NCI-H748 (cell line): Measurements from ENCODE around the gene DCLK1.

Source experiments
- DNase-seq: peaks from one replicate; lab custom pipeline; 2025; ENCODE audit not compliant: unreplicated experiment; lab: John Stamatoyannopoulos, UW

DCLK1 gene

GRCh38 chr13:36051082-36051481 is 80.1 kb downstream of the DCLK1 start:
- DNase-seq: no peak

DNA sequence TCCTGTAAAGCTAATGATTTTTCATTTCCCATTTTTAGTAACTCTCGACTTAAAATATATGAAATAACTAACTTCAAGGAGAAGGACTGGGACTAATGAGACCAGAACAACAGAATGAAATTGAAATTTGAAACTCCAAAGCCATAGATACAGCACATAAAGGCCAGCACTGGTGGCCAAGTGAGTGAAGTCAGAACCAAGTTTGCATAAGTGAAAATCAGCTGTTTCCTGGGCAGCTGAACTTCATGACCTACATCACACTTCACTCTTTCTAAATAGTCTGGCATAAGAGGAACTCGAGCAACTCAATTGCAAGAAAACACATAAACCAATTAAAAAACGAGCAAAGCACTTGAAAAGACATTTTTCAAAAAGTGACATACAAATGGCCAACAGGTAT is 84.5 kb downstream of the DCLK1 start:
- no peak for DNase-seq

DNA sequence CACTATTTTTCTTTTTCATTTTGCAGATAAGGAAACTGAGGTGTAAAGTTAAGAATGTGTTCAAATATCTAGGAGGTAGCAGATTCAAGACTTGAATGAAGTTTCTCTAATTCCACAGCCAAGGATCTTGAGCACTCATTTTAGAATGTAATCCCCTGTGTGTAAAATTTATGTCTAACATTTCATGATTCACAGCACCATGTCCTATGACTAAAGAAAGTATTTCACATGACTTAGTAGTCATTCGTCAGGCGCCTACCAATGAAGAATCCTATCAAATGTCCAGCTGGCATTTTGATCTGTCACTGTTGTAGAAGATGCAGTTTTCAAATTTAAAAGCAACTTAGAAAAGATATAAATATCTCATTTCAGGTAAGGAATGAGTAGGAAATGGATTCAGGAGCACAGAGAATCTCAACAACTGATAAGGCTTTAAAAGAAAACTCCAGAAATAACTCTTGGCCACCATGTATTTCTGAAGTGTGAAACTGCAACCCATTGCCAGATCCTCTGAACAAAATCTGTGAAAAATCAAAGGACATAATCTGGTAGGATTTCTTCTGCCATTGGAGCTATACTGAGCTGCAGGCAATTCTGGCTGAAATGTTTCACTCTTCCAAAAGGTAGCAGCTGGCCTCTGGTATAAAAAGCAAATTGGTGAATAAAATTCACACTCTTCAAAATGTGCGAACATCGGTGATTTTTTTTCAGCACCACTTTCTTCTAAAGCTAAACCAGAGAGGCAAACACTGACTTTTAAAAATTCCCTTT is 92.2 kb downstream of the DCLK1 start:
- DNase-seq: no peak

DNA sequence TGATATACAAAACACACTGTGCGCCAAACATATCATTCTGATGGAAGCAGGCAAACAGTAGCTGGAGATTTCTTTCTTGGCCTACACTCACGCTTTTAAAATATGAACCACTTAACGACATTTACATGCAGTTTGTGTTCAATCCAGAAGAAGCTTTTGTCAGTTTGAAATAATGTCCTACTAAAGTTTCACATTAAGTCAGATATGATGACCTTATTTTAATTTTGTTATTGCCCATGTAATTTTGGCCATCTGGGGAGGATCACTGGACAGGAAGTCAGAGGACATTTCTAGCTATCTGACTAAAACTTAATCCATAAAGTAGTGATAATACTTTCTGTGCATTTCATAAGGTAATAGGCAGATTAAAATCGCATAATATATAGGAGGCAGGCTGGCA is 98.1 kb downstream of the DCLK1 start:
- no peak for DNase-seq

- no peak for DNase-seq
These were observed 99.7 kb downstream of the DCLK1 start for GRCh38 chr13:36031490-36031889.

- peak; percentile 15 for DNase-seq
These were observed 100.4 kb downstream of the DCLK1 start for GRCh38 chr13:36030670-36031331.

DNA sequence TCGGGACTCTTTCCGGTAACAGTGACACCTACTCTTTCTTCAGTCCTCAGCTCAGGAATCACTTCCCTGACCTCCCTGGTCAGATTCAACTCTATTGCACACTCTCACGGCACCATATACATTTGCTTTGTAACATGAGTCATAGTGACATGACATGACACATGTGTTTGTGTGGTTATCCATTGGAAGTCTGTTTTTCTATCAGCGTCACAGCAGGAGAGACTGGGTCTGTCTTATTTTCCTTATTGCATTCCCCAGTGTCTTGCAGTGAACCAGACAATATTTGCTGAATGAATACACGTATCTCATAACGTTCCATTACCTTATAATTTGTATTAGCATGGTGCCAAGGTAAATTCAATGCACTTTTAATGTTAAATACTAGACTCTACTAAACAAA is 102.0 kb downstream of the DCLK1 start:
- peak; percentile 91 for DNase-seq

DNA sequence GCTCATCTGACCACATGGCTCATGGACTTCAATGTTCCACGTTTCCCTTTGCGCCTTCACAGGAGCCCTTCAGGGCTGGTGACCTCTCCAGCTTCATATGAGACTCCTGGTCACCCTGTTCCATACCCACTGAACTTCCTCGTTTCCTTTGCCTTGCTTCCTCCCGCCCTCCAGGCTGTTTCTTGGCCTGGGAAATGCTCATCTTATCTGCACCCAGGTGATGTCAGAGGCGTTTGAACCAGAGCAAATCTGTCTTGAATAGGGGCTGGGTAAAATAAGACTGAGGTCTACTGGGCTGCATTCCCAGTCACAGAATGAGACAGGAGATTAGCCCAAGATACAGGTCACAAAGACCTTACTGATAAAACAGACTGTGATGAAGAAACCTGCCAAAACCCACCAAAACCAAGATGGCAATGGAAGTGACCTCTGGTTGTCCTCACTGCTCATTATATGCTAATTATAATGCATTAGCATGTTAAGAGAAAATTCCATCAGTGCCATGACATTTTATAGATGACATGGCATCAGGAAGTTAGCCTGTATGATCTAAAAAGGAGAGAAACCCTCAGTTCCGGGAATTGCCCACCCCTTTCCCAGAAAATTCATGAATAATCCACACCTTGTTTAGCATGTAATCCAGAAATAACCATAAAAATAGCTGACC is 102.7 kb downstream of the DCLK1 start:
- DNase-seq: no peak

DNA sequence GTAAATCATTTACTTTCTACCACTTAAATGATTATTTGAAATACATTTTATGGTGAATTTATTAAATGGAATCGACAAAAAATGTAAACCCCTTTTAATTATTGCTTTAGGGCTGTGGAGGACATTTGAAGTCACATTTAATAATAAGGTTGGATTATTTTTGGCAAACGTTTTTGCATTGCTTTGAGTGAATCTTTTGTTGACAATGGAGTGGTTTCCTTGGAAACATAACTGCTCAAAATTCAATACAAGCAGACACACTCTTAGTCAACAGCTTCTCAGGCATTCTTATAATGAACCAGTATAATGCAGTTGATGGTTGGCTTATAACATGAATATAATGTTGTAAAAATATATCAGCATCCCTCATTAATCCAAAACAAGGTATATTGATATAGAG is 104.7 kb downstream of the DCLK1 start:
- peak; percentile 84 for DNase-seq

DNA sequence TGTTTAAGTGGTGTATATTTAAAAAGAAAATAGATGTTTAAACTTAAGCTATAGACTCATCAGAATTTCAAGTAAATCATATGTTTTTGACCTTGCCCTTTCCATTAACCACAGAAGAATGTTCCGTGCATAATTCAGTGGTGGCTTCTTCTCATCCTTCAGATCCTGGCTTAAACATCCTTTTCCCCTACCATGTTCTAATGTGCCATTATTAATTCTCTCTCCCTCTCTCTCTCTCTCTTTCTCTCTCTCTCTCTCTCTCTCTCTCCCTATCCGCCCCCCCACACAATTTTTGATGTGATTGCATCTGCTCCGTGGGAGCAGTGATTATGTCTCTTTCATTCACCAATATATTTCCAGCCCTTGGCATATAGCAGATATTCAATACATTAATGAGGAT is 116.4 kb downstream of the DCLK1 start:
- DNase-seq: peak; percentile 23

DNA sequence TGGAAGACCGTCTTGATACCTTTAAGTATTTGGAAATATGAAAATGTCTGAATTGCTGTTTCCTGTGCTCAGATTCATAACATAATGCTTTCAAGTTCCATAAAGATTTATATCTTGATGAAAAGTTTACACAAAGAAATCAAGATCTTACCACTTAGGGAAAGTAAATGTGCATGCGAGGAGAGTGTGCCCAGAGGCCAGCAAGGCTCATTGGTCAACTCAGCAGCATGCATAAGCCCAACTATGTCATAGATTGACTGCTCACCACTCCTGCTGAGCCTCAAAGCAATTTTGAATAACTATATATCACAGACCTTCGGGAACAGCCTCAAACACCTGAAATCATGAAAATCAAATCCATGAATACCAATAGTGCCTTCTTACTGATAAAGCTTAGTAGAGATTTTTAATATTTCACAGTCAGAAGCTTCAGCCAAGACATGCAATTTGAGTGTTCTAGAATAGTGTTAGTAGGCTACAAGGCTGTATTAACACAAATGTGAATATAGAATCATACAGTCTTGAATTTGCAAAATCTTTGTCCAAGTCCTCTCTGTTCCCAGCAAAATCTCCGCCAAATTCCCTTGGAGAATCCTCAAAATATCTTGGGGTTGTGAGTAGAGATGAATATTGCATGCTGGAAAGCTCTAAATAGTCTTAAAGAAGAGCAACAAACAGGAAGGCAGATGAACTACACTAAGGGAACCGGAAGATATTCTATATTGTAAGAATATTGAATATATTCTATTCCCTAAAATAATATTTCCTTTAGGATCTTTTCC is 124.1 kb downstream of the DCLK1 start:
- DNase-seq: peak; percentile 25

GRCh38 chr13:36006347-36006746 is 124.8 kb downstream of the DCLK1 start:
- DNase-seq: peak; percentile 93

DNA sequence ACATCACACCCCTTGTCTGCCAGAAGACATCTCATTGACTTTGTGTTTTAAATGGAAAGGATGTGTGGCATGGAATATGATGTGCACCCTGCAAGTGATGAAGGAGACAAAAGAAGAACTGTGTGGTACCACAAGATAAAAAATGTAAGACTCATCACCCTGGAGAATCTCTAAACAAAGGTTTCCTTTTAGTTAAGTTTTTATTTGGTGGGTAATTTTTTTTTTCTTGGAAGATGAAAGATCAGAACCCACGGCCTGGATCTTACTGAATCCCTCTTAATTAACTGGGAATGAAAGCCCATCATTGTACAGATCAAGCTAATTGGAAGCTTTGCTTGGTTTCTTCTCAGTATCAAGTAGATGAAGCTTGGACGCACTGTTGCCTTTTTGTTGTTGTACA is 129.6 kb downstream of the DCLK1 start:
- no peak for DNase-seq

- DNase-seq: no peak
These were observed 131.2 kb downstream of the DCLK1 start for GRCh38 chr13:36000028-36000427.

DNA sequence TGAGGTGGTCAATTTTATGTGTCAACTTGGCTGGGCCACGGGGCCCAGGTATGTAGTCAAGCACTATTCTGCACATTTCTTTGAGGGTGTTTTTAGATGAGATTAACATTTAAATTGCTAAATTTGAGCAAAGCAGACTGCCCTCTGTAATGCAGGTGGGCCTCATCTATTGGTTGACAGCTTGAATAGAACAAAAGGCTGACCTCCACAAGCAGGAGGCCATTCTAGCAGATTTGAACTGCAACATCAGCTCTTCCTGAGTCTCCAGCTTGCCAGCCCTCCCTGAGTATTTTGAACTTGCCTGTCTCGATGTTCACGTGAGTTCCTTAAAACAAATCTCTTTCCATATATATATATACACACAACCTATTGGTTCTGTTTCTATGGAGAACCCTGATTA is 134.8 kb downstream of the DCLK1 start:
- DNase-seq: peak; percentile 10

GRCh38 chr13:35995136-35995535 is 136.0 kb downstream of the DCLK1 start:
- DNase-seq: no peak

GRCh38 chr13:35994131-35994966 is 136.8 kb downstream of the DCLK1 start:
- peak; percentile 35 for DNase-seq

DNA sequence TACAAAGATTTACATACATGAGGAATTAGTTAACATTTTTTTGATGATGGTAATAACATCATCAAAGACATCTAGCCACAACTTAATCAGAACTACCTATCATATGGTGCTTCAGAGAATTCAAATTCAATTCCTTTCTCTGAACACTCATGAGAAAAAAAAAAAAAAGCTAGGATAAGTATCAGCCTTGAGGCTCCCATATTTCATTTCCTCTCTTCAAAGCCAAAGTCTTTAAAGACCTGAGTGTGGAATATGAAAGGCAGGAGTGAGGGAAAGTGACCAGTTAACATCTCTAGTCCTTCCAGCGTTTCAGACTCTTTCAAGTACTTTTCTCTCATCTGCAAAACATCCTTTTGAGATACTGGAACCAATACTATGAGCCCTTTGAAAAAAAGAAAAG is 137.5 kb downstream of the DCLK1 start:
- DNase-seq: no peak

- DNase-seq: no peak
These were observed 138.2 kb downstream of the DCLK1 start for GRCh38 chr13:35992964-35993363.

DNA sequence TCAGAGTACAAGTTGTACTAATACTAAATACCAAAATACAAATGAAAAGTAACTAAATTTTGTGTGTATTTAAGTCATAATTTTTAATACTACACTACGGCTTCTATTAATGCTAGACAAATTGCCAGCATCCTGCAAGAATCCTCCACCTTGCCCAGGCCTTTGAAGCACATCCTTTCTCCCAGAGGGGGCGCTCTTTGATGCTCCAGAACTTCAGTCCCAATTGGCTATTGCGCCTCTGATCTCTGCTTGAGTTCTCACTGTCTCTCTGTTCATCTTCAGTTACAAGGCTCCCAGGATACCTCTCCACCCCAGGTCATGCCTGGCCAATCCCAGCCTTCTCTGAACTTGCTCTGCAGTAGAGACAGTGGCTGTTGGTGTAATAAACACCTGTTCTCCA is 141.0 kb downstream of the DCLK1 start:
- peak; percentile 40 for DNase-seq
